ENCODE results near the gene FERMT2. TPM values are rescaled to one million over a fixed set of nuclear protein-coding genes. Genes with fewer than 3 reads are reported as not detected.

The FERMT2 gene, protein sequence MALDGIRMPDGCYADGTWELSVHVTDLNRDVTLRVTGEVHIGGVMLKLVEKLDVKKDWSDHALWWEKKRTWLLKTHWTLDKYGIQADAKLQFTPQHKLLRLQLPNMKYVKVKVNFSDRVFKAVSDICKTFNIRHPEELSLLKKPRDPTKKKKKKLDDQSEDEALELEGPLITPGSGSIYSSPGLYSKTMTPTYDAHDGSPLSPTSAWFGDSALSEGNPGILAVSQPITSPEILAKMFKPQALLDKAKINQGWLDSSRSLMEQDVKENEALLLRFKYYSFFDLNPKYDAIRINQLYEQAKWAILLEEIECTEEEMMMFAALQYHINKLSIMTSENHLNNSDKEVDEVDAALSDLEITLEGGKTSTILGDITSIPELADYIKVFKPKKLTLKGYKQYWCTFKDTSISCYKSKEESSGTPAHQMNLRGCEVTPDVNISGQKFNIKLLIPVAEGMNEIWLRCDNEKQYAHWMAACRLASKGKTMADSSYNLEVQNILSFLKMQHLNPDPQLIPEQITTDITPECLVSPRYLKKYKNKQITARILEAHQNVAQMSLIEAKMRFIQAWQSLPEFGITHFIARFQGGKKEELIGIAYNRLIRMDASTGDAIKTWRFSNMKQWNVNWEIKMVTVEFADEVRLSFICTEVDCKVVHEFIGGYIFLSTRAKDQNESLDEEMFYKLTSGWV
- total RNA-seq, result 127 TPM
- long read RNA-seq, transcript FERMT2-201 (15 exons, 3,338 nt), result major isoform, 8 of 43 reads
- long read RNA-seq, partial matches to known transcripts, result 5 of 43 reads
- long read RNA-seq, other reads (novel, unspliced or antisense), result 27 of 43 reads

DNA sequence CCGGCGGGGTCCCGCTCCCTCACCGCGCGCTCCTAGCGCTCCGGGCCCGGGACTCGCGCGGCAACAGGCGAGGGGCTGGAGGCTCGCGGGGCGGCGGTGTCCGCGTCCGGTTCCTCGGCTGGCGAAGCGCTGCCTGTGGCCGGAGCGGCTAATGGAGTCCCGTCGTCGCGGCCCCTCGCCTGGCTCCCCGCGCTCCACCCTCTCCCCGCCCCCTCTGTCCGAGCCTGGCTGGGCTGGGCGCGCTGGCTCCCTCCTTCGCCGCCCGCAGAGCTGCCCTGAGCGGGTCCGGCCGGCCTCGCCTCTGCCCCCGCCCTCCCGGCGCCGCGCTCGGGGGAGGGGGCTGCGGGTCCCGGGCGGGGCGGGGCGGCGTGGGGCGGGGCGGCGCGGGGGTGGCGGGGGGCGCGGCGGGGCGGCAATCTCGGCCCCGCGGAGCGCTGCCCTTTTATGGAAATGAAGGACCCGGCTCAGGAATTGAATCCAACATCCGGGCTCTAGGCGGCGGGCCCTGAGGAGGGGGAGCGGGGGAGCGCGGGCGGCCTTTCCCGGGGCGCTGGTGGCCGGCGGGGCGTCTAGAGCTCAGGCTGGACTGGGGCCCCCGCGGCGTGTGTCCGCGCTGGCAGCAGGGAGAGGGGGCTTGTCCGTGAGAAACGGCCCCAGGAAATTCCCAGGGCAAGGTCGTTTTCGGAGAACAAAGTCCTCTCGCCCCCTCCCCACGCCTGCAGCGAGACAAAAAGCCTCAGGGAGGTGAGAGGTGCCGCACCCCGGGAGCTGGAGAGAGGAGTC lies at the start of gene FERMT2:
Gene FERMT2, minus strand, starts transcription at position 153 of the 783 bp plus-strand sequence. CDS start 482 bp downstream, outside the sequence.
- DNase-seq (ENCODE audit: missing footprints), result peak; percentile 92
- peak; percentile 96 for ATAC-seq
- intact Hi-C loops (cut with DNase I), result loop anchor here (2.0 to 5.0 kb wide), 3 partner anchors 72 to 109 kb away; no protein-coding TSS in a partner anchor

DNA sequence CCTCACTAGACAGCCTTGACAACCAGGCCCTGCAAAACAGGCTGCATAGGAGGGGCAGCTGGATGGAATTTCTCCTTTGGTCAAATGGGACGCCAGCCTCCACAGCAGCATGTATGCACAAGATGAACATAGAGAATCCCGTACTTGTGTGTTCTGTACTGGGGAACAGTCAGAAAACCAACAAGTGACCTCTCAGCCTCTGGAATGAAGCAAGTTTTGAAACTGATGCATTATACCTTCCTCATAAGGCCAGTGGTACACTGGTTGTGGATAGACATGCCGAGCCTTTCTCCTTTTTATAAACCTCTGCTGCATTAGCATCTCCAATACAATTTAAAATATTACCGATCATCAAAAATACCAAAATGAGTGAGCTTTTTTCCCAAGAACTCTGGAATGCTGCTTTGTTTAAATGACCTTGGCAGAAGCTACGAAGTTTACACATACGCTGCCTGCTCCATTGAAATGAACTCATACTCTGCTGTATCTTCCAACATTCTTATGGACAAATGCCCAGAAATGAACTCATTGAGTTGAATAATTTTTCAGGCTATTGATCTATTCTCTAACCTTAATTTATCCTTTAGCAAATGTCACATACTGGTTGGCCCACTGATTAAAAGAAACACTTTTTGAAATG lies 47.6 kb upstream of the FERMT2 start:
- DNase-seq (ENCODE audit: missing footprints) (no peak), ATAC-seq (no peak)
- intact Hi-C loops (cut with DNase I), result no loop called here

DNA sequence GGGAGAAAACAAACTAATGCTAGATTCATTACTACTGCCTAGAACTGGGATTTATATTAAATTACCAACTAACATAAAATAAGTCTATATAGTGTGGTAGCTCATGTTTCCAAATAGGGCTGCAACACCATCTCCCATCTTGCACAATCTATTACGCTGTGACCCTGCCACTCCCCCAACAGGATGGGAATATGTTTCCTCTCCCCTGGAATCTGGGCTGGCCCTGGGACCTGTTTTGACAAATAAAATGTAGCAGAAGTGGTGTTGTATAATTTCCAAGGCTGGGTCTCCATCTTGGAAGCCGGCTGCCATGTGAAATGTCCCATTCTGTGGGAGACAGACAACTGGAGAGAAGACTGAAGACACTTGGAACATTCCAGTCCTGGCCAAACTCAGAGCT lies 45.6 kb upstream of the FERMT2 start:
- ATAC-seq (no peak), DNase-seq (ENCODE audit: missing footprints) (no peak)
- intact Hi-C loops (cut with DNase I), result no loop called here

DNA sequence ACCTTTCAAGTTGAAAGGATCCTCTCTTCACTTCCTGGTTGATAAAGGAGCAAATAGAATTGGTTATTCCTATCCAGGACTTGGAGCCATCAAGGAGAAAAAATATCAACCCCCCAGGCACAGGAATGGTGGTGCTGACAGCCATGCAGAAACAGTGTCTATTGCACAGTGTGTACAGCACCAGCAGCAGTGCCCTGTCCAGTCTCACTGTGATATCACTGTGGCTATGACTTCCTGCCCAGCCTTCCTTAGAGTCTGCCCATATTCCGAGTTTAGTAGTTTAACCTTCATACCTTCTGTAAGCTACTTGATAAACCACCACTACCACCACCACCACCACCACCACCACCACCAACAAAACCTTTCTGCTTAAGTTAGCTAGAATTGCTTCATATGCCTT lies 45.1 kb upstream of the FERMT2 start:
- DNase-seq (ENCODE audit: missing footprints) (no peak), ATAC-seq (no peak)
- intact Hi-C loops (cut with DNase I), result no loop called here

DNA sequence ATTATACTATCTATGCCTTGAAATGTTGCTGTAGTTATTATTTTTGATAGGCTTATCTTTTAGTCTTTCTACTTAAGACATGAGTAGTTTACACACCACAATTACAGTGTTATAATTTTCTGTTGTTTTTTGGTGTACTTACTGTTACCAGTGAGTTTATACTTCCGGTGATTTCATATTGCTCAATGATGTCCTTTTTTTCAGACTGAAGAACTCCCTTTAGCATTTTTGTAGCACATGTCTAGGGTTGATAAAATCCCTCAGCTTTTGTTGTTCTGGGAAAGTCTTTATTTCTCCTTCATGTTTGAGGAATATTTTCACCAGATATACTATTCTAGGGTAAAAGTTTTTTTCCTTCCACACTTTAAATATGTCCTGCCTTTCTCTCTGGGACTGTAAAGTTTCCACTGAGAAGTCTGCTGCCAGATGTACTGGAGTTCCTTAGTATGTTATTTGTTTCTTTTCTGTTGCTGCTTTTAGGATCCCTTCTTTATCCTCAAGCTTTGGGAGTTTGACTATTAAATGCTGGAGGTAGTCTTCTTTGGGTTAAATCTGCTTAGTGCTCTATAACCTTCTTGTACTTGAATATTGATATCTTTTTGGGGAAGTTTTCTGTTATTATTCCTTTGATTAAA lies 41.5 kb upstream of the FERMT2 start:
- intact Hi-C loops (cut with DNase I), result no loop called here

DNA sequence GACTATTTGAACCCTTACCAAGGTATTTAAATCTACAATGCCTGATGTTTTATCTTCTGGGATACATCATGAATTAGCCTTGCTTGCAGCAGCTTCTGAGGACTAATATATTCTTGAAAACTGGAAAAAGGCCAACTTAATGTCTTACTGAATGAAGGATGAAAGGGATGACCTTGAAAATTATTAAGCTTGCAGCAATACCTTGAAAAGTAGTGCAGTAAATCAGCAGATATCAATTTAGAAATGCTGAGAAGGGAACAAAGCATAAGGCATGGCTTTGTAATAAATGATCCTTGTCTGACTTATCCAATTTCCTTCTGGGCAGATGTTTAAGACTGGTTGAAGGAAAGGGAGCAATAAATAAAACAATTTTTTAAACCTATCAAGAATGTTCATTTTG lies 37.3 kb upstream of the FERMT2 start:
- intact Hi-C loops (cut with DNase I), result no loop called here
- ATAC-seq, result no peak
- DNase-seq (ENCODE audit: missing footprints), result no peak

More for the DNA sequence above, 41.5 kb upstream of the FERMT2 start:
- no peak for ATAC-seq
- no peak for DNase-seq (ENCODE audit: missing footprints)

DNA sequence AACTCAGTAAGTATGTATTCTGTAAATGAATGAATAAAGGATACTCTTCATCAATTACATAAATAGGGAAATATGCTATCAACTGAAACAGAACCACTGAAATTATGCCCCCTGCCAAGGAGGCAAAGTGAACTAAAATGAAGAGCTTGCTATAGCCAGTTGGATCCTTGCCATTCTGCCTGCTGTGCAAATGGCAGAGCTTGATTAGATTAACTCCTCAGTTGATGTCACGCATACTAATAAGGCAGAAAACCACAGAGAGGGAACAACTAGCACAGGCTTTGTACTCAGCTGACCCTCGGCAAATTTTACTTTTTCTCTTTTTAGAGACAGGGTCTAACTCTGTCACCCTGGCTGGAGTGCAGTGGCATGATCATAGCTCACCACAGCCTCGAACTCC lies 36.7 kb upstream of the FERMT2 start:
- ATAC-seq, result no peak
- DNase-seq (ENCODE audit: missing footprints), result no peak
- intact Hi-C loops (cut with DNase I), result no loop called here

DNA sequence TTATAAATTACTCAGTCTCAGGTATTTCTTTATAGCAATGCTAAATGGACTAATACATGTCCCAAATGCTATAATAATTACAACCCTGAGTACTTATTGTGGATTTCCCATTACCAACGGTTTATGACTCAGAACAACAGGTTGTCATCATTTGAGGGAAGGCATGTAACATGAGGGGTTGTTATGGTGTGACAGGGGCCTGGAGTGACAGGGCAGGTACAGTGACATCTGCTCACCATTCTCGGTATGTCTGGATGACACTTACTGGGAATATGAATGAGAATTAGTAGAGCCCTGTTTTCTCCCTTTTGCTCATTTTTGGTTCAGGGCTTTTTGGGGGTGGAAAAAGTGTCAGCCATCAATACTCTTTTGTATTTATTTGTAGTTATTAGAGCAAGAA lies 36.2 kb upstream of the FERMT2 start:
- intact Hi-C loops (cut with DNase I), result no loop called here
- DNase-seq (ENCODE audit: missing footprints), result no peak
- ATAC-seq, result no peak

DNA sequence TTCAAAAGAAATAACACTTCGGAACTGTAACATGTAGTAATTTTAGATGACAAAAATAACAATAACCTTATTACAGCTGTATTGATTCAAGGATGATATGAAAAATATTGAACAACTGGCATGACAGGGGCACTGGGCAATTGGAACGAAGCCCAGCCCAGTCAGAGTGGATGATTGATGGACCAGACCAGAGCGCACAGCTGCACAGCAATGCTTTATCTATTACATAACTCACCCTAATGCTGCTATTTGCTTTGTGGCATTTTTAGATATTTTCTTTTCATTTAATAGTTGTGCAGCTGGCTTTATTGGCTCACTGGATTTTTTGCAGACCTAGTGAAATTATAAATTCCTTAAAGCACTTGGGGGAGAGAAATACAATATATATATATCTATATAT lies 26.9 kb upstream of the FERMT2 start:
- ATAC-seq, result no peak
- DNase-seq (ENCODE audit: missing footprints), result no peak

DNA sequence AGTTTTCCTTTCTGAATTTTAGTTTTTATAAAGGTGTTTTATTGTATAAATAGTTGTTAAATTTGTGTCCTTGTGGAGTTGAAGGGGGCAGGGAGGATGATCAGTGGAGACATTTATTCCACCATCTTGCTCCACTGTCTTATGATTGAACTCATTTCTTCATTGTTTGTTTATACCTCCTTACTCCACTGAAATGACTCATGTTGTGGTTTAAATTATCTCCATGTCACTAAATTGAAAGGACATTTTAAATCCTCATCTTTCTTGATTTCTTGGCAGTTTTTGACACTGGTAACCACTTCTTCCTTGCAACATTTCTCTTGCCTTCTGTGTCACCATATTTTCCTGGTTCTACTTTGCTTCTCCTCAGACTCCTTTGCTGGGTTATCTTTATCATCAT lies 23.6 kb upstream of the FERMT2 start:
- no peak for DNase-seq (ENCODE audit: missing footprints)
- no peak for ATAC-seq
- intact Hi-C loops (cut with DNase I), result no loop called here

More for the DNA sequence above, 26.9 kb upstream of the FERMT2 start:
- intact Hi-C loops (cut with DNase I), result no loop called here

DNA sequence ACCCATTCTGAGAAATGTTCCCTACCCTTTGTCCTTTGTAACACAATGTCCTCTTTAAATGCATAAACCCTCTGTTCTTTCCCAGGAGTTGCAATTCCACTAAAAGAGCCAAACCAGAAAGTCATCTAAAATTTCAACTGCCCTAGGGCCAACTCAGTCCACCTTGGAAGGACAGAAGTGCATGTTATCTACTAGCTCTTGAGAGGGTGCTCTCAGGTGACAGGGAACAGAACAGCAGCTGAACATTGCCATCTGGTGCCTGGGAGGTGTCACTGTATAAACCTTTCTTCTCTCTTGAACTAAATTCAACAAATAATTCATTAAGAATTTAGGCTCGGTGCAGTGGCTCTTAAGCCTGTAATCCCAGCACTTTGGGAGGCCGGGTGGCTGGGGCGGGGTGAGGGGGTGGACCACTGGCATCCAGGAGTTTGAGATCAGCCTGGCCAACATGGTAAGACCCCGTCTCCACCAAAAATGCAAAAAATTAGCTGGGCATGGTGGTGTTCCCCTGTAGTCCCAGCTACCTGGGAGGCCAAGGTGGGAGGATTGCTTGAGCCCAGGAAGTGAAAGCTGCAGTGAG lies 10.3 kb upstream of the FERMT2 start:
- intact Hi-C loops (cut with DNase I), result loop anchor here (1.0 to 5.0 kb wide), 2 partner anchors 91 to 137 kb away; no protein-coding TSS in a partner anchor
- no peak for DNase-seq (ENCODE audit: missing footprints)
- peak; percentile 83 for ATAC-seq

DNA sequence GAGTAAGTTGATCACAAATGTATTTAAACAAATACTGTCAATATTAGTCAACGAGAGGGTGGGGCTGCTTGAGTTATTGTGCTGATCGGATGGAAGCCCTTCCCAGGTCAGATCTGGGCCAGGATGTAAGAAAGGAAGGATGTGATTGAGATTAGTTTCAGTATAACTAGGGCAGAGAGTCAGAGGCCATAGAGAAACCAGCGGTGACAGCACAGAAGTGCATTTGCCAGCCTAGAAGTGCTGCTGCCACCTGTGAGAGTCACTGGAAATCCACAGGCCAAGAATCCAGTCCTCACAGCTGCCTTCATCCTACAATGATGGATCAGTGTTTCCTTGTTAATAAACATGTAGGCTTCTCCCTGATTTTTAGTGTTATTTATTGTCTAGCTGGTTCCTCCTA lies 9.8 kb upstream of the FERMT2 start:
- intact Hi-C loops (cut with DNase I), result loop anchor here (1.0 to 5.0 kb wide), 2 partner anchors 92 to 136 kb away; no protein-coding TSS in a partner anchor
- ATAC-seq (peak; percentile 42), DNase-seq (ENCODE audit: missing footprints) (no peak)

DNA sequence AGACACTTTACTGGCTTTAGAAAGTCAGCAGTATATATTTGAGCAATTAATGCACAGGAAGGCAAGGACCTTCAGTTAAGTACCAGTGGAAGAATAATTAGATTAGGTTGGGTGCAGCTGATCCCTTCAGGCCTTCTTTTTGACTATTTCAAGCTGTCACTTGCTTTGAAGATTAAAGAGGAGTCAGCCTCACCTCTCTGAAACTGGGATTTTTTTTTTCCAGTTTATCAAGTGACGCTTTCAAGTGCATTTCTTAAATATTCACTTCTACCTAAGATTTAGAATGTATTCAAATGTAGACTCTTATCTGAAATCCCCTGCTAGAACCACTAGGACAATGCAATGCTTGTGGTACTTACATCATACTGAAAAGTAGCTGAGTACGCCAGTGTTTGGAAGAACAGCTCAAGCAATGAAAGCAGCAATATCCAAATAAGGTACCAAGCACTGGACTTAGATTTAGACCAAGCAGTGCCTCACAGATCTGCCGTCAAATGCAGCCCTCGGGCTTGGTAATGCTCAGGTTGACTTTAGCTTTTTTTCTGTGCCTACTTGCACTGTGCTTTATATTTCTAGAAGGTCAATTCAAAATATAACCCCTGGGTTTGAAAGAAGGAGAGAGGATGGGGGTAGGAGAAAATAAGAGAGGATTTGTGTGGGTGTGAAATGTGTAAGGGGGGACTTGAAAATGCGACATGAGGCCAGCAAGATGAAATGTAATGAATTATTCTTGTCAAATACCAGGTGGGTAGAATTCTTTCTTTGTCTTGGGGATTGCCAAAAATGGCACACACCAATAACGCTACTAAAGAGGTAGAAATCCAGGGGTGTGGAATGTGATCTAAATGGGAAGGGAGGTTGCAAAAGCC lies 3.7 kb upstream of the FERMT2 start:
- no peak for ATAC-seq
- intact Hi-C loops (cut with DNase I), result loop anchor here (5.0 kb wide), 2 partner anchors 88 to 112 kb away; no protein-coding TSS in a partner anchor
- no peak for DNase-seq (ENCODE audit: missing footprints)

DNA sequence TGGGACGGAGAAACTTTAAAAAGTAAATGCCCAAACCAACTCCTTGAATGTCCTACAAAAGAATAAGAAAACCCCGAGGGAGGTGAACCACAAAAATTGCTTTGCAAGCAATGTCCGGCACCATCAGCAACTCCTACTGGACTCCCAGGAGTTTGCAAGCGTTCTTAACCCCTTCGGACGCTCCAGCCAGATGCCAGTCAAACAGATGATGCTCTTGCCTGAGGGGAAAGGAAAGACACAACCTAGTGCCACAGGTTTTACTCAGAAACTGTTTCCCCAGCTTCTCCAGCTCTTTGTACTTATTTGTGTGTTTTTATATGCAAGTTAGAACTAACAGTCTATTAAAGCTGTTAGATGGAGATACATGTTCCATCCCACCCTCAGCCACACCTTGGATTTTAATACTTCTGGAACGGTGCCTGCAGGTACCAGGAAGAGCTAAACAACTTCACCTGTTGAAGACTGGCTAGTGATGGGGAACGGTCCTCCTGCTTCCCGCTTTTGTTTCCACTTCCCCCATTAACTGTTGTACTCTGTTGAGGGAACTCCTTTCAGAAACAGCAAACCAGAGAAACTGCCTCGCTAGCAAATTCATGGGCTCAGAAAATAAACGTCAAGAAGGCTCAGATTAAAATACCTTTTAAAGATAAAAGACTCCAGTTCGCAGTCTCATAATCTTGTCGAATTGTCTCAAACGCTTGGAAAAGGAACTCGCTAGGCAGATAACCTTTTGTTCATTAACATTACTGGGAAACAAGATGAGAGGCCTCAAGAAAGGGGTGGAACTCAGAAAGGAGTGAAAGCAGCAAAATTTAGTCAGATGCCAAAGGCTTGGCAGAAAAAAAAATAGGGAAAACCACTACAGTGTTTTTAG lies 1.1 kb upstream of the FERMT2 start:
- intact Hi-C loops (cut with DNase I), result loop anchor here (2.0 to 5.0 kb wide), 3 partner anchors 73 to 110 kb away; no protein-coding TSS in a partner anchor
- ATAC-seq, result peak; percentile 52
- DNase-seq (ENCODE audit: missing footprints), result no peak

DNA sequence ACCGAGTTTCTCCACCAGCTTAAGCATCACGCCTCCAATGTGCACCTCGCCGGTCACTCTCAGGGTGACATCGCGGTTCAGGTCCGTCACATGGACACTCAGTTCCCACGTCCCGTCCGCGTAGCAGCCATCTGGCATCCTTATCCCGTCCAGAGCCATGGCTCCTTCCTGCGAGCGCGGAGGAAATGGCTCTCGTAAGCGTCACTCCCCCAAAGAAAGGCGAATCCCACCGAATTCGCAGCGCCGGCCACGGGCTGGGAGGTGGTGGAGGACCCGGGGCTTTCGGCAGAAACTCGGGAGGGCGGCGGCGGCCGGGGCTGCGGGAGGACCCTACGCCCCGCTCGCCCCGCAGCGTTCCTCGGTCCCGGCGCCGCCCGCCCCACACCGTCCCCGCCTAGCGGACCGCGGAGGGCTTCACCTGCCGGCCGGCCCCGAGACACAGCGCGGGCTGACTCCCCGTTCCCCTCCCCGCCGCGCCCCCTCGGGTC lies 396 bp downstream of the FERMT2 start:
- ATAC-seq (peak; percentile 53), DNase-seq (ENCODE audit: missing footprints) (peak; percentile 71)

More for the DNA sequence above, 396 bp downstream of the FERMT2 start:
- intact Hi-C loops (cut with DNase I), result loop anchor here (2.0 to 5.0 kb wide), 3 partner anchors 72 to 108 kb away; no protein-coding TSS in a partner anchor

All from Right ventricle myocardium inferior (tissue), 1 donor.